H7 (cell line): ENCODE results near the gene LCTL. TPM values are rescaled to one million over a fixed set of nuclear protein-coding genes. Genes with fewer than 3 reads are reported as not detected.
A peak's percentile ranks its signal among the peaks of the same experiment; 100 is the strongest.
"Not testable (repeated sequence)": the region's sequence is repeated elsewhere in the genome, so short reads cannot be mapped to it uniquely, and the experiment has no call there.

Experiments used
- DNase-seq: peaks from one replicate; pipeline ENCODE4 v3.0.0; 2012
- H3K27me3 ChIP-seq: 2 replicates; pipeline ENCODE4 v1.6.0; 2011; ENCODE audit warnings: mild to moderate bottlenecking, low read length; ENCODE audit not compliant: control insufficient read depth, insufficient read depth
- H3K36me3 ChIP-seq: replicated peaks from 2 replicates; pipeline ENCODE4 v1.5.1; 2011; ENCODE audit warnings: low read length; ENCODE audit not compliant: control insufficient read depth, insufficient read depth
- H3K4me3 ChIP-seq: 2 replicates; pipeline ENCODE4 v1.5.1; 2011; ENCODE audit warnings: low read depth, mild to moderate bottlenecking, control low read depth, low read length, moderate library complexity; ENCODE audit not compliant: insufficient read depth
- total RNA-seq: library from RNA; depleted of rRNA; stranded (reverse); fragments of >200 nt; shearing (Covaris generic); gene quantifications from 2 replicates; pipeline ENCODE4 v1.2.3, GENCODE V29; 2014; rRNA removed

LCTL gene
- total RNA-seq, 1 experiment from 2014 or later: 1.9 TPM

- peaks cover 4% of the 10 kb centered on the region for H3K36me3 ChIP-seq
- H3K4me3 ChIP-seq: no peak overlapping the region
- no peak for DNase-seq
- H3K27me3 ChIP-seq: no peaks in the 10 kb centered on the region
Measured at GRCh38 chr15:66508293-66508883, 57.4 kb downstream of the LCTL start.

GRCh38 chr15:66505818-66506217, 60.0 kb downstream of the LCTL start:
- peaks cover 24% of the 10 kb centered on the region for H3K36me3 ChIP-seq
- peak overlapping the region; percentile 96 for H3K4me3 ChIP-seq
- no peaks in the 10 kb centered on the region for H3K27me3 ChIP-seq
- DNase-seq: no peak

GRCh38 chr15:66505430-66505811, 60.4 kb downstream of the LCTL start:
- peaks cover 28% of the 10 kb centered on the region for H3K36me3 ChIP-seq
- DNase-seq: no peak

GRCh38 chr15:66504563-66505429, 61.0 kb downstream of the LCTL start, which contains the start of the genes RPL4 and ZWILCH:
Gene RPL4, minus strand, starts transcription at chr15:66504855. Its CDS starts 65 bp downstream, at chr15:66504790.
Gene ZWILCH, plus strand, starts transcription at chr15:66505326. Its CDS starts 13 bp downstream, at chr15:66505339.
- Histone ChIP-seq H3K36me3 (peaks cover 35% of the 10 kb centered on the region), H3K27me3 (no peaks in the 10 kb centered on the region), H3K4me3 (peak within 1 kb of the TSS; percentile 96)
- DNase-seq: peak; percentile 76

More at GRCh38 chr15:66505430-66505811, 60.4 kb downstream of the LCTL start:
- H3K27me3 ChIP-seq: no peaks in the 10 kb centered on the region
- peak overlapping the region; percentile 96 for H3K4me3 ChIP-seq

- peak overlapping the region; percentile 96 for H3K4me3 ChIP-seq
- no peak for DNase-seq
- no peaks in the 10 kb centered on the region for H3K27me3 ChIP-seq
- peaks cover 38% of the 10 kb centered on the region for H3K36me3 ChIP-seq
Measured at GRCh38 chr15:66503780-66504562, 61.8 kb downstream of the LCTL start.

- not testable (repeated sequence) for H3K27me3 ChIP-seq, DNase-seq
- peaks cover 41% of the 10 kb centered on the region for H3K36me3 ChIP-seq
- H3K4me3 ChIP-seq: peak overlapping the region; percentile 96
Measured at GRCh38 chr15:66503041-66503648, 62.7 kb downstream of the LCTL start.

GRCh38 chr15:66502491-66502890, 63.3 kb downstream of the LCTL start:
- H3K27me3 ChIP-seq: no peaks in the 10 kb centered on the region
- H3K4me3 ChIP-seq: no peak overlapping the region
- peaks cover 41% of the 10 kb centered on the region for H3K36me3 ChIP-seq
- no peak for DNase-seq

GRCh38 chr15:66500346-66500745, 65.5 kb downstream of the LCTL start:
- H3K36me3 ChIP-seq: peaks cover 41% of the 10 kb centered on the region
- not testable (repeated sequence) for DNase-seq, H3K27me3 ChIP-seq, H3K4me3 ChIP-seq

GRCh38 chr15:66498501-66499386, 67.1 kb downstream of the LCTL start:
- no peak for DNase-seq
- Histone ChIP-seq H3K36me3 (peaks cover 52% of the 10 kb centered on the region), H3K27me3 (no peaks in the 10 kb centered on the region), H3K4me3 (no peak overlapping the region)

Other genes with a start within 250 kb of the LCTL start
- gene TIPIN, start 209.3 kb downstream of the LCTL start, total RNA-seq: 16.2 and 17.0 TPM in 2 replicates
- 42.6 and 45.8 TPM in 2 replicates for gene MAP2K1, start 179.1 kb downstream of the LCTL start, total RNA-seq
- 23.9 and 29.6 TPM in 2 replicates for gene SNAPC5, start 68.2 kb downstream of the LCTL start, total RNA-seq
- gene RPL4, start 61.1 kb downstream of the LCTL start, total RNA-seq: 5,862 and 6,291 TPM in 2 replicates
- 57.8 and 68.3 TPM in 2 replicates for gene ZWILCH, start 60.7 kb downstream of the LCTL start, total RNA-seq
- gene SMAD6, start 136.2 kb upstream of the LCTL start, total RNA-seq: 24.8 and 25.4 TPM in 2 replicates